Astrocyte (in vitro differentiated cells and primary cell): ENCODE results near the gene SLC16A7.

Experiments used
- EZH2 ChIP-seq: IDR thresholded peaks from 2 replicates; pipeline ENCODE4 v1.6.1; 2012; ENCODE audit warnings: mild to moderate bottlenecking, low read length, inconsistent platforms; ENCODE audit not compliant: insufficient read depth
- TF ChIP-seq, protein P1 (sequence below): IDR thresholded peaks from 2 replicates; pipeline ENCODE4 v1.5.1; 2011; ENCODE audit warnings: low read depth, mild to moderate bottlenecking, inconsistent platforms, low read length, moderate library complexity; ENCODE audit not compliant: insufficient read depth

DNA sequence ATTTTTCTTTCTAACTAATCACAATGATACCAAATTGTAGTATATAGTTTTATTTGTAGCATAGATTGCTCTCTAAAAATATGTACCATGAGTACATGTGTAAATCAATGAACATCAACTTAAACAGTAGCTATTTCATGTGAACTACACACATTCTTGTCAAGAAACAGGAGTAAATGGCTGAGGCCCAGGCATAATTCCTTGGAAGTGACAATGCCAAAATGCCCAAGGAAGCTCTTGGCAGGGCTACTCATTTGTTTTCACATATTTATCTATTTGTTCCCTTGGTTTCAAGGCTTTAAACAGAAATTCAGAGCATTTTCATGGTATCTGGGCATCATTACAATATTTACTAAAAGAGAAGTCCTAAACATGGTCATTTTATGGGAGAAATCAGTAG lies 165.7 kb downstream of the SLC16A7 start:
- TF ChIP-seq, protein P1, sequence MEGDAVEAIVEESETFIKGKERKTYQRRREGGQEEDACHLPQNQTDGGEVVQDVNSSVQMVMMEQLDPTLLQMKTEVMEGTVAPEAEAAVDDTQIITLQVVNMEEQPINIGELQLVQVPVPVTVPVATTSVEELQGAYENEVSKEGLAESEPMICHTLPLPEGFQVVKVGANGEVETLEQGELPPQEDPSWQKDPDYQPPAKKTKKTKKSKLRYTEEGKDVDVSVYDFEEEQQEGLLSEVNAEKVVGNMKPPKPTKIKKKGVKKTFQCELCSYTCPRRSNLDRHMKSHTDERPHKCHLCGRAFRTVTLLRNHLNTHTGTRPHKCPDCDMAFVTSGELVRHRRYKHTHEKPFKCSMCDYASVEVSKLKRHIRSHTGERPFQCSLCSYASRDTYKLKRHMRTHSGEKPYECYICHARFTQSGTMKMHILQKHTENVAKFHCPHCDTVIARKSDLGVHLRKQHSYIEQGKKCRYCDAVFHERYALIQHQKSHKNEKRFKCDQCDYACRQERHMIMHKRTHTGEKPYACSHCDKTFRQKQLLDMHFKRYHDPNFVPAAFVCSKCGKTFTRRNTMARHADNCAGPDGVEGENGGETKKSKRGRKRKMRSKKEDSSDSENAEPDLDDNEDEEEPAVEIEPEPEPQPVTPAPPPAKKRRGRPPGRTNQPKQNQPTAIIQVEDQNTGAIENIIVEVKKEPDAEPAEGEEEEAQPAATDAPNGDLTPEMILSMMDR, result no peak
- no peak for TF ChIP-seq EZH2
